AG04450 (cell line): ENCODE measurements around the gene DUSP23. TPM values are rescaled to one million over a fixed set of nuclear protein-coding genes. Genes with fewer than 3 reads are reported as not detected.

Experiments
- CTCF ChIA-PET: fragments of 300-600, 350-600 bp; formaldehyde crosslinking; extraction: SDS; loops from one replicate; lab custom pipeline; 2022; ENCODE audit warnings: antibody characterized with exemption, inconsistent platforms; lab: Charles Lee
- POLR2A ChIA-PET: fragments of 350-600 bp; formaldehyde crosslinking; extraction: SDS; loops from one replicate; lab custom pipeline; 2021; ENCODE audit warnings: antibody characterized with exemption, inconsistent platforms; lab: Yijun Ruan, JAX
- DNase-seq: peaks from one replicate; pipeline ENCODE4 v3.0.0-alpha.2; 2011; ENCODE audit warnings: low read depth, low spot score
- H3K27ac ChIP-seq: one replicate; pipeline ENCODE4 v1.5.1; 2012; ENCODE audit warnings: low read depth, low read length, control low read depth
- H3K27me3 ChIP-seq: one replicate; pipeline ENCODE4 v1.6.0; 2012; ENCODE audit warnings: low read length; ENCODE audit not compliant: control insufficient read depth, insufficient read depth
- H3K4me3 ChIP-seq: 2 replicates; pipeline ENCODE4 v1.5.1; 2011; ENCODE audit warnings: mild to moderate bottlenecking, low read depth, low read length, control low read depth
- H3K9me3 ChIP-seq: 2 replicates; pipeline ENCODE4 v1.5.1; 2012; ENCODE audit warnings: low read length; ENCODE audit not compliant: control insufficient read depth, insufficient read depth
- CTCF ChIP-seq: IDR thresholded peaks from 2 replicates; pipeline ENCODE4 v1.5.1; 2011; ENCODE audit warnings: low read depth, low read length, control low read depth, inconsistent platforms
- polyA plus RNA-seq: library from polyadenylated mRNA; depleted of rRNA; stranded (reverse); fragments of >200 nt; gene quantifications from 2 replicates; pipeline ENCODE4 v1.2.3, GENCODE V29; 2011

Gene DUSP23
- polyA plus RNA-seq, 1 experiment: 6.1 TPM

- no peak overlapping the region for H3K4me3 ChIP-seq
- POLR2A ChIA-PET: no interaction called here
- no peaks in the 10 kb centered on the region for H3K27me3 ChIP-seq
- CTCF ChIA-PET: no interaction called here
- no peak for TF ChIP-seq CTCF
- no peak for DNase-seq
- no peak overlapping the region for H3K27ac ChIP-seq
- no peaks in the 10 kb centered on the region for H3K9me3 ChIP-seq
Measured at GRCh38 chr1:159748370-159748769, 32.4 kb upstream of the DUSP23 start.

GRCh38 chr1:159749630-159750029 lies 31.1 kb upstream of the DUSP23 start:
- Histone ChIP-seq H3K4me3 (no peak overlapping the region), H3K27ac (no peak overlapping the region), H3K9me3 (no peaks in the 10 kb centered on the region), H3K27me3 (no peaks in the 10 kb centered on the region)
- ChIA-PET POLR2A (no interaction called here), CTCF (no interaction called here)
- no peak for DNase-seq
- no peak for TF ChIP-seq CTCF

- Histone ChIP-seq H3K4me3 (no peak overlapping the region), H3K27me3 (no peaks in the 10 kb centered on the region), H3K9me3 (no peaks in the 10 kb centered on the region), H3K27ac (no peak overlapping the region)
- POLR2A ChIA-PET: no interaction called here
- DNase-seq: no peak
- TF ChIP-seq CTCF: no peak
- CTCF ChIA-PET: no interaction called here
Measured at GRCh38 chr1:159750621-159751020, 30.1 kb upstream of the DUSP23 start.

- ChIA-PET CTCF (no interaction called here), POLR2A (no interaction called here)
- DNase-seq: no peak
Measured at GRCh38 chr1:159751031-159751430, 29.7 kb upstream of the DUSP23 start.

GRCh38 chr1:159752135-159752580 lies 28.6 kb upstream of the DUSP23 start:
- CTCF ChIA-PET: no interaction called here
- POLR2A ChIA-PET: no interaction called here
- TF ChIP-seq CTCF: no peak
- no peak overlapping the region for H3K4me3 ChIP-seq
- DNase-seq: no peak
- no peak overlapping the region for H3K27ac ChIP-seq
- no peaks in the 10 kb centered on the region for H3K27me3 ChIP-seq
- H3K9me3 ChIP-seq: no peaks in the 10 kb centered on the region

More at GRCh38 chr1:159751031-159751430, 29.7 kb upstream of the DUSP23 start:
- Histone ChIP-seq H3K4me3 (no peak overlapping the region), H3K27ac (no peak overlapping the region), H3K27me3 (no peaks in the 10 kb centered on the region), H3K9me3 (no peaks in the 10 kb centered on the region)
- TF ChIP-seq CTCF: no peak
